Peyer's patch (tissue), 4 donors: ENCODE data around the gene ANKLE2. TPM values are rescaled to one million over a fixed set of nuclear protein-coding genes. Genes with fewer than 3 reads are reported as not detected.
"Not testable (repeated sequence)": the region's sequence is repeated elsewhere in the genome, so short reads cannot be mapped to it uniquely, and the experiment has no call there.

Experiments
- DNase-seq, 3 donors: peaks; one replicate each; pipeline ENCODE4 v3.0.0-alpha.2; 2017 to 2019
- H3K27ac ChIP-seq, 4 donors: fragments of 200-600 bp; sonication (generic); one replicate each; pipeline ENCODE4 v1.5.1; 2016 to 2019
- H3K27me3 ChIP-seq, 2 donors: fragments of 200-600 bp; sonication (generic); one replicate each; pipeline ENCODE4 v1.5.1; 2019
- H3K36me3 ChIP-seq, 3 donors: fragments of 200-600 bp; sonication (generic); one replicate each; pipeline ENCODE4 v1.5.1; 2016 to 2019
- H3K4me1 ChIP-seq, 4 donors: fragments of 200-600 bp; sonication (generic); one replicate each; pipeline ENCODE4 v1.5.1; 2016 to 2019
- H3K4me3 ChIP-seq, 4 donors: fragments of 200-600 bp; sonication (generic); 1 replicate in 3 of 4; 2 replicates in 1 of 4; pipeline ENCODE4 v1.5.1; 2016 to 2019; ENCODE audit warnings: mild to moderate bottlenecking in 1 of 4
- H3K9me3 ChIP-seq, 4 donors: fragments of 200-600 bp; sonication (generic); one replicate each; pipeline ENCODE4 v1.5.1; 2016 to 2019; ENCODE audit warnings: mild to moderate bottlenecking in 1 of 4
- CTCF ChIP-seq, 6 experiments: fragments of 450-650 bp in 4 of 6; fragments of 200-600 bp in 2 of 6; sonication (generic) in 1 of 6; IDR thresholded peaks; one replicate each; pipeline ENCODE4 v1.5.1; 2017 to 2019; ENCODE audit warnings: antibody characterized with exemption in 6 of 6, mild to moderate bottlenecking in 3 of 6, moderate library complexity in 1 of 6
- POLR2A ChIP-seq, 2 donors: fragments of 450-650 bp; IDR thresholded peaks; one replicate each; pipeline ENCODE4 v1.5.1; 2017; ENCODE audit warnings: antibody characterized with exemption in 2 of 2, mild to moderate bottlenecking in 2 of 2, moderate library complexity in 2 of 2
- total RNA-seq, 4 donors: library from RNA; depleted of rRNA; stranded (reverse); fragments of >200 nt; gene quantifications; one replicate each; pipeline ENCODE4 v1.1.0, GENCODE V29; 2016

The ANKLE2 gene
- total RNA-seq, 4 donors from 2014 or later: 69.0 to 286 (median 133) TPM

GRCh38 chr12:132703641-132704040, 58.0 kb downstream of the ANKLE2 start:
- H3K27me3 ChIP-seq: no peaks in the 10 kb centered on the region
- H3K4me3 ChIP-seq: no peak overlapping the region
- H3K36me3 ChIP-seq: peaks cover 0 to 49% (median 0%) of the 10 kb centered on the region in 3 donors
- H3K9me3 ChIP-seq: peaks cover 0 to under 1% (median 0%) of the 10 kb centered on the region in 4 donors
- no peak overlapping the region for H3K27ac ChIP-seq
- DNase-seq: no peak
- TF ChIP-seq CTCF (IDR thresholded peaks at IDR 0.05) (no peak), POLR2A (IDR thresholded peaks at IDR 0.05) (no peak)
- no peaks in the 10 kb centered on the region for H3K4me1 ChIP-seq

- DNase-seq: no peak
- TF ChIP-seq CTCF (IDR thresholded peaks at IDR 0.05) (no peak), POLR2A (IDR thresholded peaks at IDR 0.05) (no peak)
- no peaks in the 10 kb centered on the region for H3K9me3 ChIP-seq
- H3K27me3 ChIP-seq: no peaks in the 10 kb centered on the region
- H3K4me3 ChIP-seq: no peak overlapping the region
- H3K27ac ChIP-seq: no peak overlapping the region
- no peaks in the 10 kb centered on the region for H3K4me1 ChIP-seq
- H3K36me3 ChIP-seq: peaks cover 0 to 59% (median 0%) of the 10 kb centered on the region in 3 donors
These were observed 59.0 kb downstream of the ANKLE2 start for GRCh38 chr12:132702640-132703039.

GRCh38 chr12:132700212-132700822, 61.3 kb downstream of the ANKLE2 start:
- Histone ChIP-seq H3K36me3 (peaks cover 0 to 82% (median 0%) of the 10 kb centered on the region in 3 donors), H3K4me1 (no peaks in the 10 kb centered on the region), H3K4me3 (no peak overlapping the region)

GRCh38 chr12:132698341-132698740, 63.3 kb downstream of the ANKLE2 start:
- H3K4me1 ChIP-seq: no peaks in the 10 kb centered on the region
- no peaks in the 10 kb centered on the region for H3K9me3 ChIP-seq
- TF ChIP-seq POLR2A (IDR thresholded peaks at IDR 0.05): no peak
- TF ChIP-seq CTCF (IDR thresholded peaks at IDR 0.05): no peak
- H3K27me3 ChIP-seq: no peaks in the 10 kb centered on the region
- no peak overlapping the region for H3K27ac ChIP-seq
- H3K4me3 ChIP-seq: no peak overlapping the region
- H3K36me3 ChIP-seq: peaks cover 0 to 72% (median 0%) of the 10 kb centered on the region in 3 donors
- no peak for DNase-seq

More at GRCh38 chr12:132700212-132700822, 61.3 kb downstream of the ANKLE2 start:
- Histone ChIP-seq H3K9me3 (no peaks in the 10 kb centered on the region), H3K27me3 (no peaks in the 10 kb centered on the region), H3K27ac (no peak overlapping the region)
- no peak for DNase-seq
- TF ChIP-seq CTCF (IDR thresholded peaks at IDR 0.05): no peak
- no peak for TF ChIP-seq POLR2A (IDR thresholded peaks at IDR 0.05)

GRCh38 chr12:132695431-132695830, 66.2 kb downstream of the ANKLE2 start:
- Histone ChIP-seq H3K27me3 (no peaks in the 10 kb centered on the region), H3K36me3 (peaks cover 0 to 63% (median 0%) of the 10 kb centered on the region in 3 donors), H3K9me3 (no peaks in the 10 kb centered on the region), H3K4me1 (no peaks in the 10 kb centered on the region), H3K27ac (no peak overlapping the region), H3K4me3 (no peak overlapping the region)
- no peak for DNase-seq
- TF ChIP-seq POLR2A (IDR thresholded peaks at IDR 0.05): no peak
- TF ChIP-seq CTCF (IDR thresholded peaks at IDR 0.05): no peak

GRCh38 chr12:132694888-132695287, 66.7 kb downstream of the ANKLE2 start:
- not testable (repeated sequence) for DNase-seq, H3K4me3 ChIP-seq, H3K27ac ChIP-seq, H3K27me3 ChIP-seq, H3K9me3 ChIP-seq, H3K4me1 ChIP-seq
- H3K36me3 ChIP-seq: peaks cover 0 to 61% (median 0%) of the 10 kb centered on the region in 3 donors

- H3K27ac ChIP-seq, H3K4me1 ChIP-seq, H3K27me3 ChIP-seq, DNase-seq, H3K9me3 ChIP-seq, H3K4me3 ChIP-seq: not testable (repeated sequence)
- H3K36me3 ChIP-seq: peaks cover 0 to 34% (median 0%) of the 10 kb centered on the region in 3 donors
These were observed 69.6 kb downstream of the ANKLE2 start for GRCh38 chr12:132692030-132692429.
